HepG2 (cell line): ENCODE data around the gene TSC22D1. TPM values are rescaled to one million over a fixed set of nuclear protein-coding genes. Genes with fewer than 3 reads are reported as not detected.

Experiments
- ATAC-seq: fragments of 200-7000 bp; cut with Tn5 transposase; 3 replicates; pipeline ENCODE4 v1.9.1; 2020; ENCODE audit warnings: mild to moderate bottlenecking, moderate library complexity
- BruUV-seq: library from RNA; stranded (reverse); fragments of 400-500 nt; replicated peaks from 2 replicates; lab custom pipeline; 2021; lab: Mats Ljungman, UMichigan
- CTCF ChIA-PET: fragments of 300-600 bp; formaldehyde crosslinking; extraction: SDS; loops from one replicate; lab custom pipeline; 2021; ENCODE audit warnings: low total read pairs, inconsistent platforms, low intra/inter-chr PET ratio; lab: Yijun Ruan, JAX
- POLR2A ChIA-PET: fragments of 350-600 bp; sonication (Branson Sonifier 250); formaldehyde crosslinking; loops from one replicate; lab custom pipeline; 2020; ENCODE audit warnings: antibody characterized with exemption, inconsistent platforms; lab: Yijun Ruan, JAX
- DNase-seq: peaks from one replicate; pipeline ENCODE4 v3.0.0-alpha.2; 2015; ENCODE audit warnings: low spot score
- FAIRE-seq: peaks from 3 replicates; lab custom pipeline; 2011; peaks lifted over from hg19 to GRCh38; lab: Jason Lieb, UNC
- H2AFZ ChIP-seq: one replicate; pipeline ENCODE4 v1.6.1; 2011; ENCODE audit warnings: low read length, inconsistent platforms
- H3K27ac ChIP-seq: fragments of 300-600 bp; 3 replicates; pipeline ENCODE4 v1.8.0; 2011; ENCODE audit warnings: mixed run types, mild to moderate bottlenecking, mixed read lengths, low read length, inconsistent platforms; ENCODE audit not compliant: insufficient read depth; ENCODE audit errors: extremely low read length
- H3K27me3 ChIP-seq, 2 experiments: fragments of 200-600 bp in 1 of 2; 2 replicates in 1 of 2; 3 replicates in 1 of 2; pipeline versions ENCODE4 v1.6.0 to v1.8.0; 2011; ENCODE audit warnings: low read length in 2 of 2, mild to moderate bottlenecking in 2 of 2, moderate library complexity in 2 of 2, inconsistent platforms in 1 of 2; ENCODE audit not compliant: insufficient read depth in 2 of 2, control insufficient read depth in 1 of 2
- H3K36me3 ChIP-seq, 2 experiments: fragments of 200-600 bp in 1 of 2; replicated peaks in 1 of 2; 2 replicates in 1 of 2; 3 replicates in 1 of 2; pipeline versions ENCODE4 v1.5.1 to v1.8.0; 2011; ENCODE audit warnings: low read length in 2 of 2, inconsistent platforms in 1 of 2; ENCODE audit not compliant: insufficient read depth in 2 of 2, control insufficient read depth in 1 of 2
- H3K4me1 ChIP-seq: 2 replicates; pipeline ENCODE4 v1.5.1; 2012; ENCODE audit warnings: low read length, inconsistent platforms; ENCODE audit not compliant: insufficient read depth
- H3K4me2 ChIP-seq: 2 replicates; pipeline ENCODE4 v1.6.0; 2011; ENCODE audit warnings: low read depth, low read length, inconsistent platforms
- H3K4me3 ChIP-seq, 3 experiments: fragments of 200-600 bp in 1 of 3; sonication (generic), shearing (Covaris generic) in 1 of 3; replicated peaks in 1 of 3; 2 replicates each; pipeline ENCODE4 v1.5.1; 2011 to 2016; ENCODE audit warnings: low read length in 3 of 3, inconsistent platforms in 2 of 3, low read depth in 2 of 3, mild to moderate bottlenecking in 2 of 3, control low read depth in 1 of 3, mixed read lengths in 1 of 3; ENCODE audit not compliant: insufficient read depth in 1 of 3
- H3K79me2 ChIP-seq: one replicate; pipeline ENCODE4 v1.6.1; 2011; ENCODE audit warnings: low read length, inconsistent platforms; ENCODE audit not compliant: insufficient read depth
- H3K9ac ChIP-seq: 2 replicates; pipeline ENCODE4 v1.6.0; 2011; ENCODE audit warnings: mild to moderate bottlenecking, low read depth, low read length, inconsistent platforms; ENCODE audit not compliant: insufficient read depth
- H3K9me3 ChIP-seq: 2 replicates; pipeline ENCODE4 v1.5.1; 2012; ENCODE audit warnings: mild to moderate bottlenecking, low read length
- H4K20me1 ChIP-seq: 2 replicates; pipeline ENCODE4 v1.6.0; 2011; ENCODE audit warnings: inconsistent platforms, mild to moderate bottlenecking, low read length, moderate library complexity; ENCODE audit not compliant: insufficient read depth
- CBX2 ChIP-seq, 2 experiments: fragments of 200-600 bp in 1 of 2; sonication (generic); formaldehyde crosslinking in 1 of 2; IDR thresholded peaks; 2 replicates each; pipeline versions ENCODE4 v1.7.0 to v1.8.1; 2018 to 2022; ENCODE audit warnings: low read depth in 2 of 2, low read length in 1 of 2, mild to moderate bottlenecking in 1 of 2, missing genetic modification reagents in 1 of 2
- GFI1 ChIP-seq: sonication (generic); formaldehyde crosslinking; IDR thresholded peaks from 2 replicates; pipeline ENCODE4 v1.5.0; 2020; ENCODE audit warnings: missing genetic modification reagents, mild to moderate bottlenecking, borderline replicate concordance
- MYPOP ChIP-seq: sonication (generic); formaldehyde crosslinking; IDR thresholded peaks from 2 replicates; pipeline ENCODE4 v1.8.1; 2023; ENCODE audit warnings: mild to moderate bottlenecking, moderate library complexity, missing genetic modification reagents
- PAXIP1 ChIP-seq: sonication (generic); formaldehyde crosslinking; conservative IDR thresholded peaks from 2 replicates; pipeline ENCODE4 v1.4.0; 2020; ENCODE audit warnings: mild to moderate bottlenecking, missing genetic modification reagents, moderate library complexity
- PRDM15 ChIP-seq: sonication (generic); formaldehyde crosslinking; IDR thresholded peaks from 2 replicates; pipeline ENCODE4 v1.4.0; 2020; ENCODE audit warnings: missing genetic modification reagents
- SMAD9 ChIP-seq: sonication (generic); formaldehyde crosslinking; IDR thresholded peaks from 2 replicates; pipeline ENCODE4 v1.5.1; 2020; ENCODE audit warnings: mild to moderate bottlenecking, missing genetic modification reagents
- ZBTB10 ChIP-seq: sonication (generic); formaldehyde crosslinking; IDR thresholded peaks from 2 replicates; pipeline ENCODE4 v1.4.0; 2020; ENCODE audit warnings: missing genetic modification reagents, borderline replicate concordance
- ZNF44 ChIP-seq: sonication (generic); formaldehyde crosslinking; IDR thresholded peaks from 2 replicates; pipeline ENCODE4 v1.5.1; 2020; ENCODE audit warnings: mild to moderate bottlenecking, missing genetic modification reagents
- ZNF512B ChIP-seq: sonication (generic); formaldehyde crosslinking; IDR thresholded peaks from 2 replicates; pipeline ENCODE4 v1.5.1; 2020; ENCODE audit warnings: missing genetic modification reagents, mild to moderate bottlenecking, borderline replicate concordance
- WGBS: methylation state at CpG from one replicate; pipeline ENCODE4 v1.1.6; 2017; ENCODE audit warnings: low lambda C conversion rate; 5-methylcytosine and 5-hydroxymethylcytosine counted together
- in situ Hi-C: cut with HindIII; loops from 2 replicates; pipeline ENCODE4 v1.10.0; 2017; ENCODE audit warnings: low pct_unique_long_range_greater_than_20kb; ENCODE audit not compliant: extremely low pct_ligation_motif_present
- intact Hi-C: fragments of 100-400 bp; cut with micrococcal nuclease; formaldehyde crosslinking; loops from one replicate; pipeline ENCODE4 v1.10.0; 2022; ENCODE audit not compliant: unreplicated experiment
- polyA plus RNA-seq, 8 experiments: library from polyadenylated mRNA; depleted of rRNA in 3 of 8; stranded (reverse) in 7 of 8; unstranded in 1 of 8; fragments of >200 nt; fragmentation: Illumina TruSeq in 4 of 8; extraction: Trizol in 4 of 8; gene quantifications; 2 replicates each; pipeline versions ENCODE4 v1.2.1 to v1.2.3, GENCODE V29; 2011 to 2016; ENCODE audit warnings: low read depth in 4 of 8, missing spikeins in 1 of 8, mixed read lengths in 1 of 8; ENCODE audit not compliant: insufficient read depth in 1 of 8
- total RNA-seq, 5 experiments: library from RNA; depleted of rRNA; stranded (reverse); fragments of >200 nt; fragmentation: Illumina TruSeq; extraction: Trizol; gene quantifications; 2 replicates each; pipeline ENCODE4 v1.2.3, GENCODE V29; 2016; ENCODE audit warnings: low read depth in 1 of 5

Gene TSC22D1
- total and polyA plus RNA-seq, 2 of the 13 experiments (the other 11 are each of a cell fraction or from before 2014, with no cell fraction given), result 18.4 to 35.7 TPM

- CTCF ChIA-PET, result no interaction called here
- Histone ChIP-seq H3K4me2 (no peak overlapping the region), H3K9ac (no peak overlapping the region), H3K9me3 (no peaks in the 10 kb centered on the region), H3K27me3 (no peaks in the 10 kb centered on the region; a peak in 1 of 5 replicates), H3K36me3 (no peaks in the 10 kb centered on the region), H3K4me1 (peaks cover 47% of the 10 kb centered on the region), H3K4me3 (no peak overlapping the region), H4K20me1 (no peaks in the 10 kb centered on the region), H3K79me2 (no peaks in the 10 kb centered on the region), H2AFZ (no peak overlapping the region), H3K27ac (no peak overlapping the region)
- FAIRE-seq (no peak), DNase-seq (no peak), ATAC-seq (no peak)
- WGBS, result 91% methylated on average over 1 of the region's 1 CpG
- no TSS peak for BruUV-seq
- POLR2A ChIA-PET, result no interaction called here
- intact Hi-C loops, result no loop called here
- in situ Hi-C loops, result no loop called here
- TF ChIP-seq PRDM15 (CRISPR knock-in tag), result no peak
- TF ChIP-seq MYPOP (CRISPR knock-in tag), result no peak
- TF ChIP-seq ZBTB10 (CRISPR knock-in tag), result no peak
- no peak for TF ChIP-seq CBX2 (IDR thresholded peaks at IDR 0.05; ENCODE audit: low read depth, low read length)
- no peak for TF ChIP-seq CBX2 (CRISPR knock-in tag; IDR thresholded peaks at IDR 0.05; ENCODE audit: low read depth)
- no peak for TF ChIP-seq SMAD9 (CRISPR knock-in tag)
- no peak for TF ChIP-seq ZNF512B (CRISPR knock-in tag)
- no peak for TF ChIP-seq ZNF44
- TF ChIP-seq PAXIP1 (CRISPR knock-in tag), result no peak
- no peak for TF ChIP-seq GFI1 (CRISPR knock-in tag)
Observed at GRCh38 chr13:44574466-44574855, 1.7 kb downstream of the TSC22D1 start.
